Dendritic cell treated with granulocyte-macrophage colony-stimulating factor and Interleukin-4, amounts not matched to agents 40 ng/mL and 50 ng/mL, for 4 days (primary cell): Measurements from ENCODE around the gene TTC27.
"Not testable (repeated sequence)": the region's sequence is repeated elsewhere in the genome, so short reads cannot be mapped to it uniquely, and the experiment has no call there.

Experiments
- H3K27ac Mint-ChIP-seq: one replicate; pipeline ENCODE4 v1.8.0; 2022; ENCODE audit warnings: mild to moderate bottlenecking, mixed read lengths
- H3K27me3 Mint-ChIP-seq: one replicate; pipeline ENCODE4 v1.8.0; 2022; ENCODE audit warnings: mild to moderate bottlenecking, mixed read lengths
- H3K36me3 Mint-ChIP-seq: one replicate; pipeline ENCODE4 v1.8.0; 2022; ENCODE audit warnings: low read depth, mixed read lengths
- H3K4me1 Mint-ChIP-seq: one replicate; pipeline ENCODE4 v1.8.0; 2022; ENCODE audit warnings: low read depth, mixed read lengths
- H3K4me3 Mint-ChIP-seq: one replicate; pipeline ENCODE4 v1.8.0; 2022; ENCODE audit warnings: mild to moderate bottlenecking, moderate library complexity, mixed read lengths
- H3K9me3 Mint-ChIP-seq: one replicate; pipeline ENCODE4 v1.8.0; 2022; ENCODE audit warnings: mixed read lengths
- intact Hi-C: fragments of 100-400 bp; cut with micrococcal nuclease; formaldehyde crosslinking; loops from one replicate; pipeline ENCODE4 v1.15.0; 2022

TTC27 gene

DNA sequence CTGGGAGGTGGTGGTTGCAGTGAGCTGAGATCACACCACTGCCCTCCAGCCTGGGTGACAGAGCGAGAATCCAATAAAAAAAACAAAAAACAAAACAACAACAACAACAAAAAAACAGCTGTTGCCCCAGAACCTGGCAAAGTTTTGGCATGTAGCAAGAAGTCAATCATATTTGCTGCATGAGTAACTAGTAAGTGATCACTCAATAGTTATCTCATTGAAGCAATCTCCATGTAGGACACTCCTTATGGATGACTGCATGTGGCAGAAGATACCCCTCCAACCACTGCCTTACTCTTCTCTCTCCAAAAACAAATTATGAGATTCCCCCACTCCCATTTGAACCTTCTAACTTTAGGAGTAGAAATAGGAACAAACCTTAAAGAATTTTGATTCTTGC lies 113.7 kb downstream of the TTC27 start:
- Mint-ChIP-seq H3K27ac (no peak overlapping the region), H3K9me3 (no peaks in the 10 kb centered on the region), H3K36me3 (peaks cover 39% of the 10 kb centered on the region), H3K4me3 (no peak overlapping the region), H3K4me1 (no peaks in the 10 kb centered on the region), H3K27me3 (no peaks in the 10 kb centered on the region)
- intact Hi-C loops: no loop called here

GRCh38 chr2:32742376-32742775 lies 114.5 kb downstream of the TTC27 start:
- intact Hi-C loops: loop anchor here (2.0 kb wide), 1 partner anchor 20 kb away; no protein-coding TSS in a partner anchor
- Mint-ChIP-seq H3K9me3 (no peaks in the 10 kb centered on the region), H3K36me3 (peaks cover 36% of the 10 kb centered on the region)

GRCh38 chr2:32743480-32744236 lies 115.8 kb downstream of the TTC27 start:
- H3K27me3 Mint-ChIP-seq: no peaks in the 10 kb centered on the region
- H3K9me3 Mint-ChIP-seq: no peaks in the 10 kb centered on the region
- no peaks in the 10 kb centered on the region for H3K4me1 Mint-ChIP-seq
- no peak overlapping the region for H3K4me3 Mint-ChIP-seq
- H3K36me3 Mint-ChIP-seq: peaks cover 44% of the 10 kb centered on the region
- intact Hi-C loops: loop anchor here (2.0 kb wide), 1 partner anchor 21 kb away; no protein-coding TSS in a partner anchor
- no peak overlapping the region for H3K27ac Mint-ChIP-seq

More at GRCh38 chr2:32742376-32742775, 114.5 kb downstream of the TTC27 start:
- Mint-ChIP-seq H3K27me3 (no peaks in the 10 kb centered on the region), H3K4me1 (no peaks in the 10 kb centered on the region), H3K27ac (no peak overlapping the region), H3K4me3 (no peak overlapping the region)

DNA sequence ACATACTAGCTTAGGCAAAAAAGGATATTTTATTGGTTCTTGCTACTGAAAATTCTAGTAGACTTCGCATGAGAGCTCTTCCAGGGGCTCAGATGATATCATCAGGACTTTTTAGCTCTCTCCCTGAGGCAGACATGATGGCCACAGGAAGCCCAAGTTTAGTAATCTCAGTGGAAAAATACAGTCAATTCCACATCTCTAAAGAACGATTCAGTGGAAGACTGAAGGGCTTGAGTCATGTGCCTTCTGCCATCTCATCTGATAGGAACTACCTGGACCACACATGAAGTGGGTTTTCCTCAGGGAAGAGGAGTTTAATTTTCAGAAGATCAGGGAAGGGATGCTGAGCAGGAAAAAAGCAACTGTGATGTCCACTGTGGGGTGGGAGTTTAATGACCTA lies 117.3 kb downstream of the TTC27 start:
- H3K4me3 Mint-ChIP-seq: no peak overlapping the region
- H3K36me3 Mint-ChIP-seq: peaks cover 53% of the 10 kb centered on the region
- no peaks in the 10 kb centered on the region for H3K9me3 Mint-ChIP-seq
- H3K4me1 Mint-ChIP-seq: no peaks in the 10 kb centered on the region
- H3K27ac Mint-ChIP-seq: no peak overlapping the region
- no peaks in the 10 kb centered on the region for H3K27me3 Mint-ChIP-seq
- intact Hi-C loops: no loop called here

DNA sequence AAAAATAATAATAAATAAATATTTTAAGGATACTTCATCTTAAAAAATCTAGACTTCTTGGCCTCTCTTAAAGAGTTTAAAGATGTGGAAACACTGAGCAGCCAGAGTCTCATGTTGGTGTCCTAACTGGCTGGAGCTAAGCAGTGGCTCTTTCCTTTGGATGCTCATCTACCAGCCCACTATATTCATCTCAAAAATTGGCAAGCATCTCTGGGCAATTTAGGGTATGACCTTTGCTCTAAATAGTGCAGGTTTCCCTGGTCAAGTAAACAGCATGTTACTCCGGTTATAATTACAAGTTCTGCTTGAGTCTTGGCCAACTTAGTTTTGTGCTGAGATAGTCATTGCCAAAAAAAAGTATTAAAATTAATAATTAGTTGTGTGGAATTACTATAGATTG lies 117.8 kb downstream of the TTC27 start:
- H3K36me3 Mint-ChIP-seq: peaks cover 51% of the 10 kb centered on the region

GRCh38 chr2:32746669-32747068 lies 118.8 kb downstream of the TTC27 start:
- Mint-ChIP-seq H3K27ac (no peak overlapping the region), H3K4me3 (no peak overlapping the region), H3K4me1 (no peaks in the 10 kb centered on the region), H3K9me3 (no peaks in the 10 kb centered on the region), H3K36me3 (peaks cover 42% of the 10 kb centered on the region), H3K27me3 (no peaks in the 10 kb centered on the region)
- intact Hi-C loops: no loop called here

More for the DNA sequence above, 117.8 kb downstream of the TTC27 start:
- no peaks in the 10 kb centered on the region for H3K4me1 Mint-ChIP-seq
- H3K27ac Mint-ChIP-seq: no peak overlapping the region
- no peak overlapping the region for H3K4me3 Mint-ChIP-seq
- intact Hi-C loops: no loop called here
- no peaks in the 10 kb centered on the region for H3K27me3 Mint-ChIP-seq
- no peaks in the 10 kb centered on the region for H3K9me3 Mint-ChIP-seq

DNA sequence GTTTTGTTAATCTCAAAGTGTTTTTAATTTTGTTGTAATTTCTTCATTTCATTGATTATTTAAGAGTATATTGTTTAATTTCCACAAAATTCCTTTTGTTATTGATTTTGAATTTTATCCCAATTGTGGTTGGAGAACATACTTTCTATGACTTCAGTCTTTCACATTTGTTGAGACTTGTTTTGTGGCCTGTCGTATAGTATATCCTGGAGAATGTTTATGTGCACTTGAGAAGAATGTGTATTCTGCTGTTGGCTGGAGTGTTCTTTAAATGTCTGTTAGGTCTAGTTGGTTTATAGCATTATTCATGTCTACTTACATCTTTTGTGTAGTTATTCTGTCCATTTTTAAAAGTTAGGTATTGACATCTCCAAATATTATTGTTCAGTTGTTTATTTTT lies 120.3 kb downstream of the TTC27 start:
- Mint-ChIP-seq H3K27me3 (no peaks in the 10 kb centered on the region), H3K4me1 (no peaks in the 10 kb centered on the region), H3K27ac (no peak overlapping the region), H3K9me3 (no peaks in the 10 kb centered on the region), H3K4me3 (no peak overlapping the region), H3K36me3 (peaks cover 46% of the 10 kb centered on the region)
- intact Hi-C loops: no loop called here

DNA sequence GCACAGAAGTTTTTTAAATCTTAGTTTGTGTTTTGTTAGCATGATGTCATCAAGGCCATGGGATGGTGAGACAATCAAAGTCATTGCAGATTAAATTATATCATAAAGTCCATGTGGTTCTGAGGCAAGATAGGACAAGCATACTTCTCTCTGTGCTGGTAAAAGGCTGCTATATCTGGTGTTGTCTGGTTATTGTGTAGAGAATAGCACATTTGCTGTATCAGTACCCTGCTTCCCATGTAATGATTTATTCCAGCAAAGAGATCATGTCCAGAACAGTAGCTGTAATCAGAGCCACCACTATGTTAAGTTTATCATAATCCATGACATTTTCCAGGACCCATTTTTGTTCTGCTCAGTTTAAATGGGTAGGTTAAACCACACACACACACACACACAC lies 123.0 kb downstream of the TTC27 start:
- Mint-ChIP-seq H3K27ac (no peak overlapping the region), H3K9me3 (no peaks in the 10 kb centered on the region), H3K4me1 (no peaks in the 10 kb centered on the region), H3K4me3 (no peak overlapping the region), H3K36me3 (peaks cover 40% of the 10 kb centered on the region), H3K27me3 (no peaks in the 10 kb centered on the region)
- intact Hi-C loops: no loop called here

GRCh38 chr2:32752205-32752604 lies 124.4 kb downstream of the TTC27 start:
- Mint-ChIP-seq H3K36me3 (peaks cover 35% of the 10 kb centered on the region), H3K27me3 (no peaks in the 10 kb centered on the region), H3K27ac (no peak overlapping the region), H3K4me3 (no peak overlapping the region), H3K4me1 (no peaks in the 10 kb centered on the region), H3K9me3 (no peaks in the 10 kb centered on the region)
- intact Hi-C loops: no loop called here

DNA sequence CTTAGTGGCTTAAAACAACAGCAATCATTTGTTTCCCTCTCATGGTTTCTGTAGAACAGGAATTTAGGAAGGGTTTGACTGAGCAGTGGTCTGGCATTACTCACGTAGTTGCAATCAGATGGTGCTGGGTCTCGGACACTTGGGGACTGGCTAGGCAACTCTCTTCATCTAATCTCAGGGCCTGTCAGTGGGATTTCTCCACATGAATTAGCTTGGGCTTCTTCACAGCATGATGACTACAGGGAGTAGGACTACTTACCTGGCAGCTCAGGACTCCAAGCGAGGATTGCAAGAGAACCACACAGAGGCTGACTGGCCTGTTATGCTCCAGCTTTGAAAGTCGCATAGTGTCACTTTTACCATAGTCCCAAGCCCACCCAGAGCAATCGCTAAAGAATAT lies 125.1 kb downstream of the TTC27 start:
- Mint-ChIP-seq H3K36me3 (peaks cover 33% of the 10 kb centered on the region), H3K4me3 (no peak overlapping the region), H3K9me3 (no peaks in the 10 kb centered on the region), H3K27me3 (no peaks in the 10 kb centered on the region), H3K27ac (no peak overlapping the region), H3K4me1 (no peaks in the 10 kb centered on the region)
- intact Hi-C loops: no loop called here

- H3K27me3 Mint-ChIP-seq, H3K27ac Mint-ChIP-seq, H3K9me3 Mint-ChIP-seq, H3K4me3 Mint-ChIP-seq, H3K4me1 Mint-ChIP-seq, intact Hi-C loops: not testable (repeated sequence)
- peaks cover 26% of the 10 kb centered on the region for H3K36me3 Mint-ChIP-seq
Measured at GRCh38 chr2:32754676-32755075, 126.8 kb downstream of the TTC27 start.

- Mint-ChIP-seq H3K36me3 (peaks cover 29% of the 10 kb centered on the region), H3K9me3 (no peaks in the 10 kb centered on the region), H3K4me1 (no peaks in the 10 kb centered on the region), H3K27ac (no peak overlapping the region), H3K4me3 (no peak overlapping the region), H3K27me3 (no peaks in the 10 kb centered on the region)
- intact Hi-C loops: no loop called here
Measured at GRCh38 chr2:32755666-32756065, 127.8 kb downstream of the TTC27 start.

- no peak overlapping the region for H3K27ac Mint-ChIP-seq
- H3K36me3 Mint-ChIP-seq: peaks cover 35% of the 10 kb centered on the region
- intact Hi-C loops: no loop called here
- H3K27me3 Mint-ChIP-seq: no peaks in the 10 kb centered on the region
- H3K4me1 Mint-ChIP-seq: no peaks in the 10 kb centered on the region
- H3K4me3 Mint-ChIP-seq: peak overlapping the region; percentile 30
- H3K9me3 Mint-ChIP-seq: no peaks in the 10 kb centered on the region
Measured at GRCh38 chr2:32756074-32756727, 128.4 kb downstream of the TTC27 start.

DNA sequence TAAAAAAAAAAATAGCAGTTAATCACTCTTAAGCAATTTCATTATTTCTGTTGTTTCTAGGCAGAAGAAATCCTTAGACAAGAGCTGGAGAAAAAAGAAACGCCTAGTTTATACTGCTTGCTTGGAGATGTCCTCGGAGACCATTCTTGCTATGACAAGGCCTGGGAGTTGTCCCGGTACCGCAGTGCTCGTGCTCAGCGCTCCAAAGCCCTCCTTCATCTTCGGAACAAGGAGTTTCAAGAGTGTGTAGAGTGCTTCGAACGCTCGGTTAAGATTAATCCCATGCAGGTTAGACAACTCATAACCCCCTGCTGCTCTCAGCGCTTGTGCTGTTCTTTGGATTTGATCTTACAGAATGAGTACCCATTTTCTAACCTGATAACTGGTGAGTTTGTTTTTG lies 130.4 kb downstream of the TTC27 start:
- Mint-ChIP-seq H3K9me3 (no peaks in the 10 kb centered on the region), H3K36me3 (peaks cover 41% of the 10 kb centered on the region), H3K27me3 (no peaks in the 10 kb centered on the region), H3K4me1 (no peaks in the 10 kb centered on the region), H3K4me3 (no peak overlapping the region), H3K27ac (no peak overlapping the region)
- intact Hi-C loops: no loop called here
